Measurements from ENCODE around the gene COQ9.
A peak's percentile ranks its signal among the peaks of the same experiment; 100 is the strongest.
"Not testable (repeated sequence)": the region's sequence is repeated elsewhere in the genome, so short reads cannot be mapped to it uniquely, and the experiment has no call there.

COQ9 gene
- 28.9 to 31.1 reads per million in 2 donors for total RNA-seq

DNA sequence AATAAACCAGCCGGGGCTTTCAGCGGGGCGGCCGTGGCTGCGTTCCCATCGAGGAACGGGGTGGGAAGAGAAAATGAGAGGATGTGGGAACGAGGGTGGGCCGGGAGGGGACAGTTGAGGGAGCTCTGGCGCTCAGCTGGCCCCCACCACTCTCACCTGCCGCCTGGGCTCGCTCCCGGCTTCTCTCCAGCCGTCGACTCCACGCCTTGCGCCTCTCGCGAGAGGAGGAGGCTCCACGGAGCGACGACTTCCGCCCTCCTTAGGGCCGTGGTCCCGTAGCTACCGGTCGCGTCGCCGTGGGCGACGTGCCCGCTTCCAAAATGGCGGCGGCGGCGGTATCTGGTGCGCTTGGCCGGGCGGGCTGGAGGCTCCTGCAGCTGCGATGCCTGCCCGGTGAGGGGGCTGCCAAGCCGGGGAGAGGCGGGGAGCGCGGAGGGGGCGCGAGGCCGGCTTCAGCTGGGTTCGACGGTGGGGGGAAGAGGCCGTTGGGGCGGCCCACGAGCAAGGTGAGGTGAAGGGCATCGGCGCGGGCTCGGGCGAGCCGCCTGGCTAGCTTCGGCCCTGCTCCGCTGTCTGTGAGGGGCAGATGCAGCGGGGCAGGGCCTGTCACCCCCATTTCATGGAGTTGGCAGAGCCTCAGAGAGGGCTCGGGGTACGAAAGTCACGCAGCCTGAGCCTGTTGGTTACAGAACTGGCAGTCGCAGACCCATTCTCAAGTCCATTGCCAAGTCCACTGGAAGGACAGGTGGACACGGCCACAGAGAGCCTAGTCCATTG is at the start of gene COQ9, which contains the start of gene CIAPIN1:
TSS of gene COQ9 (plus strand) at position 294 of the 777 bp plus-strand sequence. CDS start at position 321, 27 bp downstream.
TSS of gene CIAPIN1 (minus strand) at position 200 of the 777 bp plus-strand sequence. CDS start 6,457 bp downstream, outside the sequence.
- DNase-seq: peak; percentile 88

DNA sequence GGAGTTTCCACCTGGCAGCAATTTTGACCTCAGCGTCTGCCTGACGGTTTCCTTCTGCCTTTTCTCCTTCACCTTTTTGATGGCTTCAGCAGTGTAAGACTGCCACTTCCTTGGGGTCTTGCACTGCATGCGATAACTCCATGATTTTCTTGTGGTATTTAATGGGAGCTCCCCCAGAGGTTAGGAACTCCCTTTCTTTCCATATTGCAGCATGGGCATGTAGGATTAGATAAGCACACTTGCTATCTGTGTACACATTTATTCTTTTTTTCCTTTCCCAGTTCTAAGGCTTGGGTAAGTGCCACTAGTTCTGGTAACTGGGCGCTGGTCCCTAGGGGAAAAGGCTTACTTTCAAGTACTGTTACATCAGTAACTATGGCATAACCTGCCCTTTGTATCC is 49.8 kb upstream of the COQ9 start:
- not testable (repeated sequence) for DNase-seq

DNA sequence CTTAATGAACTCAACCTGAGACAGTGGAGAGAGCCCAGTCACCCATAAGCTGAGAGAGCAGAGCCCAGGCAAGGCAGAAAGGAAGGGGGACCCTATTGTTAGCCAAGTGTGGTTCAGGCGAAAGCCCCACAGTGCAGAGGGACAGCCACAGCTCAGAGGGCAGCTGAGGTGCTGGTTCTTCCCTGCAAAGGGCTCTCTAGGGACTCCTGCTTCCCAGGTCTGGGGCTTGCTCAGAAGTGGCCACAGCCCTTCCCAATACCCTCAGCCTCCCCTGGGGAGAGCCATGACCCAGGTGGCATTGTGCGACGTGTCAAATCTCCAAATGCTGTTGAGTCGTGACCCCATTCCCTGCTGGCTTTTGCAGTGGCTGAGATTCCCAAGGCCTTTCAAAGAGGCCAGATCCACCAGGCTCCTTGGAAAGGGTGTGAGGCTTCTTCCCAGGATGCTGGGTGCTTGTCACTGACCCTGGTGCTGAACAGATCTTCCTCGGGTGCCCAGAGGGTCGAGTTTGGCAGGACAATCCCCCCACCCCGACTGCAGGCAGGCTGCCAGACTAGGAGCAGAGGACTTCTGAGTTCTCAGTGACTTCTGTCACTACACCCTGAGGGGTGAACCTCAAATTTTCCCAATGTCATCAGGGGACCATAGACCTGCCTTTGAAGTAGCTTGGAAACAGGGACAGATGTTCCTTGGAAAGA is 45.2 kb upstream of the COQ9 start:
- DNase-seq: no peak

DNA sequence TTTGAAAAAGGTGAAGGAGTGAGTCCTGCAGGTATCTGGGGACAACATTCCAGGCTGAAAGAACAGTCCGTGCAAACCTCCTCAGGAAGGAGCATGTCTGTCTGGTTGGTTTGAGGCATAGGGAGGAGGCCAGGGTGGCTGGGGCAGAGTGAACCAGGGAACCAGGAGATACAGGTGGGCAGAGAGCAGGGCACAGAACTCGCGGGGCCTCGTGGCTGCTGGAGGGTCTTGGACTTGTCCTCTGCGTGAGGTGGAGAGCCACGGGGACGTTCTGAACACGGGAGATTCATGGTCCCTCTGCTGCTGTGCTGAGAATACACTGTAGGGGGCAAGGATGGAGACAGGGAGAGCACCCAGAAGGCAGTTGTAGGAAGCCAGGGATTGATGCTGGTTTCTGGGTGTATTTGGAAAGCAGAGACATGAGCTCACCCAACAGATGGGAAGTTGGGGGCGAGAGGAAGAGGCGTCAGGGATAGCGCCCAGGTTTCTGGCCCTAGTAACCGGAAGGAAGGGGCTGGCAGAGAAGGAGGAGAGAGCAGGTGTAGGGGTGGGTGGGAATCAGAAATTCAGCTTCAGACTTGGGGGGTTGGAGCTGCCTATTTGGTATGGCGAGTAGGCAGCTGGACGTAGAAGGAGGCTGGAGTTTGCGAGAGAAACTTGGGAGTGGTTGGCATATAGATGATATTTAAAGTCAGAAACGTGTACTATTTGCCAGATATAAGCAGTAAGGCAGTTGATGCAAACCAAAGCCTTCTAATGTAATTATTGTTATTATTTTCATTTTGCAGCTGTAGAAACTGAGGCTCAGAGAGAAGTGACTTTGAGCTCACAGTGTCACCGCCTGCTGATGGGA is 43.1 kb upstream of the COQ9 start, which contains the start of gene CCL17:
TSS of gene CCL17 (plus strand) at position 803 of the 853 bp plus-strand sequence. CDS start 9,166 bp downstream, outside the sequence.
- no peak for DNase-seq

DNA sequence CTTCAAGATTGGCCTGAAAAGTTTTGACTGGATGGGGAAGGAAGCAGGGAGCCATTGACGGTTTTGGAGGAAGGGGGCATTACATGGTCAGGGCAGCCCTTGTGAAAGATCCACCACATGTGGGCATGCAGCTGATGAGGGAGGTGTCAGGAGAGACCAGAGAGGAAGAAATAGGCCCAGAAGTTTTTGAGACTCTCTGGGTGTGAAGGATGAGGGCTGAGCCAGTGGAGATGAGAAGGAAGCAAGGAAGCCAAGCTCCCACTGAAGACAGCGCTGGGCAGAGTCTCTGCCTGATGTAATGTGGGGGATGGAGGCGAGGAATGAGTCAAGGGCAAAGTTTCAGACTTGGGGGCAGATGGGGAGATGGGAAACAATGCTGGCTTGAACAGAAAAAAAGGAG is 42.2 kb upstream of the COQ9 start:
- DNase-seq: no peak

DNA sequence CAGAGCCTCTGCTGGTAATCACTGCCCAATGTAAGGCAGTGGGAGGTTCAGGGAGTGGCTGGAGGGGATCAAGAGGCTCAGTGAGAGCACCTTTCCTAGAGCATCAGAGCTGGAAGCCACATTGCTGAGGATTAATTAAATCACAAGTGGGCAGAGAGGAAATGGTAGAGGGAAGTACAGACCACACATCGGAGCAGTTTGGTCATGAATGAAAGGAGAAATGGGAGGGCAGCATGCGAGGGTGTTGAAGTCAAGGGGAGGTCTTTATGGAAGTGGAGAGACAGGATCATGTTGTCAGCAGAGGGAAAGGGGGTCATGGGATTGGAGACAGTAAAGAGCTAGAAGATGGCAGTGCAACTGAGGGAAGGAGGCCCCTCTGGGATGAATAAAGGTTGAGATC is 40.4 kb upstream of the COQ9 start:
- DNase-seq: no peak

DNA sequence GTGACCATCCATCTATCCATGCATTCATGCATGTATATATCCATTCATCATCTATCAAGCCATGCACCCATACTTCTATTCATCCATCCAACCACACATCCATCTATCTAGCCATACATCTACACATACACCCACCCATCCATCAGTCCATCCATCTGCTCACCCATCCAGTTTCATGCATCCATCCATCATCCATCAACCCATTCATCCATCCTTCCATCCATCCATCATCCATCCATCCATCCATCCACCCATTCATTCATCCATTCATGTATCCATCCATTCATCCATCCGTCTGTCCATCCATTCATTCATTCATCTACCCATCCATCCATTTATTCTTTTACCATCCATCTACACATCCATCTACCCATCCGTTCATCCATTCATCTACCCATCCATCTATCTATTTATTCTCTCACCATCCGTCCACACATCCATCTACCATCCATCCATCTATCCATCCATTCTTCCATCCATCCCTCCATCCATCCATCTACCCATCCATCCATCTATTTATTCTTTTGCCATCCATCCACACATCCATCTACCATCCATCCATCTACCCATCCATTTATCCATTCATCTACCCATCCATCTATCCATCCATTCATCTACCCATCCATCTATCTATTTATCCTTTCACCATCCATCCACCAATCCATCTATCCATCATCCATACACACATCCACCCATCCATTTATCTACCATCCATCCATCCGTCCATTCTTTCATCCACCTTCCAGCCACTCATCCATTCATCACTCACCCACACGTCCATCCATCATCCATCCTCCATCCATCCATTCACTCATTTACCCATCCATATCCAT is 39.5 kb upstream of the COQ9 start:
- DNase-seq: no peak

GRCh38 chr16:57409065-57409464 is 38.2 kb upstream of the COQ9 start:
- no peak for DNase-seq

DNA sequence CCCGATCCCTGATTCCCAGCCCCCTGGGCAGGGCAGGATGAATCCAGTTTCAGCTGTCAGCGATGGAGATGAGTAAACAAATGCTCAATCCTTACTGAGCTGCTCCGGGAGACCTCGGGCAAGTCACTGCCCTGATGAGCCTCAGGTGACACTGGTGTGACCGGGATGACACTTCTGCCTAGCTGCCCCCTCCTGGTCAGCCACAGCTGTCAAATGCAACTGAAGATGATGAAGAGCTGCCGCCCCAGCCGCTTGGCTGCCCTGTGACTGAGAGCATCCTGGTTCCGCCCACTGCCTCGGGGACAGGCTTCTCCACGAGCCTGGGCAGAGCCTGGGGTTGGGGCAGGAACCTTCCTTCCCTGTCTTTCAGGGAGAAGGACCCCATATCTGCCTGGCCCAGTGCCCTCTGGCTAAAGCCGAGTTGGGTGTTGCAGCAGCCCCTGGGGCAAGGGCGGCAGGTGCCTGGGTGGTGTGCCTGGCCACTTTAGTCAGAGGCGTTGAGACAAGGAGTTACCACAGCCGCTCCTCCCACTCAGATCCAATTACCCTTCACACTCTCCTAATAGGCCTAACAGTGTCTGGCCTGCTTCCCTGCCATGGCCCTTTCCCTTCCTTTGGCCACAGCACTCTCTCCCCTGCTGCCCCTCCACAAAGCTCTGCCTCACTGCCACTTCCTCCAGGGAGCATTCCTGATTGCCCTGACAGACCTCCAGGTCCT is 37.2 kb upstream of the COQ9 start:
- no peak for DNase-seq

DNA sequence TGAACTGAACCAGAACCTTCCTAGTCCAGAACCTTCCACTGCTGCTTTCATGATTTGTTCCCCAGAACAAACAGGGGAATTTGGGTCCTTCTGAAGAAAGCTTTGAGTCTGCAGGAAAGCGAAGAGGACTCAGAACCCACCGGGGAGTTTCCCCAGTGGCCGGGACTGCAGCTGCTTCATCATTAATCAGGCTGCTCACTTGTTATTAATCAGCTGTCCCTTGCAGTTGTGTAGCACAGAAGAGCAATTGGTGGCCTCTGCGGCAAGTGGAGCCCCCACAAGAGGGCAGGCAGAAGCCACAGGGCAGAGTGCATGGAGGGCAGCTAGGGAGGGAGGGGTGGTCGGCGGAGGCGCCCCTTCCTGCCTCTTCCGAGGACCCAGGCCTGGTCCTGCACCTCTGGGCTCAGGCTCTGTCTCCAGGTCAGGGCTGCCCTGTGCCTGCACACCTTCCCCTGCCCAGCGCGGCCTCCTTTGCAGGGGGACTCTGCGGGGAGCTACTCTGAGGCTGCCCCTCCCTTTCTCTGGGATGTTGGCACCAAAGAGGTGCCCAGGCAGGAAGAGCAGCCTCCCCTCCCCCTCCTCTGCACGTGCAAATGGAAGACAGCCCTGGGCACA is 35.8 kb upstream of the COQ9 start:
- no peak for DNase-seq

DNA sequence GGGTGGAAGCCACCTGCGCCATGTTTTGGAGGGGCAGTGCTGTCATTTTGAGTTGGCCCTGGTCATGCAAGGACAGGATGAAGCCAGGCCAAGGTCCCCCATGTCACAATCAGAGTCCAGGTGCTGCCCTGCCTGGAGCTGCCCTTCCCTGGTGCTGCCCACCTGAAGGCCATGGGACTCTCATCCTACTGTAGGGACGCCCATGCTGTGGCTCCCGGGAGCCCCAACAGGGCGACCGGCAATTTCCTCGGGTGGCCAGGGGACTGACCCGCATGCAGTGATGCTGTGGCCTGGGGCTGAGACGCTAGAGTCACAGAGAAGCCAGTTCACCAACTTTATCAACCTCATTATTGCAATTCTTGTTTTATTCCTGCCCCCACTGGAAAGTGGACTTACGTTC is 34.7 kb upstream of the COQ9 start:
- DNase-seq: no peak

DNA sequence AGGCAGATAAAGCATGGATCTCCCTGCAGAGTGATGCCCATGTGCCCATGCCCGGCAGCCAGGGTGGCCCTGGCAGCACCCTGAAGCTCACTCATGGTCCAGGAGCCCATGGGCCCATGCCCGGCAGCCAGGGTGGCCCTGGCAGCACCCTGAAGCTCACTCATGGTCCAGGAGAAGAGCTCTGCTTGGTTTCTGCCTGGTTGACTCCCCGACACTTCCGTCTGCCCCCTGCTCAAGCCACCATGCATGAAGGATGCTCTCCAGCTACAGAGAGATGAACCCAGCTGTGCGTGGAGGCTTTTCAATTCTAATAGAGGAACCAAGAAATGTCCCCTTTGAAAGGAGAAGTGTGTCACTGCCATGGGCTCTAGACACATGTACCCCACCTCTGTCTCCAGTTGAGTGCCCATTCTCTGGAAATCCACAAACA is 34.0 kb upstream of the COQ9 start:
- DNase-seq: no peak

DNA sequence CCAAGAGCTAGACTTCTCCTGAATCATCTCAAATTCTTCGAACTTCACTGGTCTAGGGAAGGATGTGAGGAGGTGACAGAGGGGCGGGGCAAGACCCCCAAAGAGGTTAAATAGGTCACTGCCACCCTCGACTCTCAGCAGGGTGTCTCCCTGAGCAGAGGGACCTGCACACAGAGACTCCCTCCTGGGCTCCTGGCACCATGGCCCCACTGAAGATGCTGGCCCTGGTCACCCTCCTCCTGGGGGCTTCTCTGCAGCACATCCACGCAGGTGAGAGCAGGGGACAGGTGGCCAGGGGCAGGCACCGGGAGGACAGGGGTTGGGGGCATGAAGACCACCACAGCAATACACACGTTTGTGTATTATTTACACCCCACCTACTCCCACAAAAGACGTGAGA is 33.5 kb upstream of the COQ9 start:
- DNase-seq: no peak

GRCh38 chr16:57416084-57416483 is 31.2 kb upstream of the COQ9 start:
- no peak for DNase-seq

DNA sequence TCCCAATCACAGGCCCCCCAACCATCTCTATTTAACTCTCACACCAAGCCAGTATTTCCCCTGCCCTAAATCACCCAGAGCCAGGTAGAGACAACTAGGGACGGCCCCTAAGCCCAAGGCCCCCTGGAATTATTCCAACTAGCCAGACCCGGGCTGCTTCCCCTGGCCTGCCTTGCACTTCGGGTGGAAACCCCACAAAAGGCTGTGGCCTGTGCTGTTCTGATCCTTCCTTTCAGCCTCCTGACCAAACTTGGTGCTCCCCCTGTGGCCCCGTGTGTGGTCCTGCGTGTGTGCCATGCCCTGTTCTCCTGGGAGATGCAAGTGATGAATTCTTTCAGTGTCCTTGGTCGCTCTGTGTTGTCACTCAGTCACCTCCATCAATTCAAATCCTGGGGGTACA is 27.8 kb upstream of the COQ9 start:
- DNase-seq: no peak

GRCh38 chr16:57422026-57422944 is 25.0 kb upstream of the COQ9 start:
- no peak for DNase-seq

GRCh38 chr16:57423152-57423551 is 24.1 kb upstream of the COQ9 start:
- no peak for DNase-seq

GRCh38 chr16:57424583-57424982 is 22.7 kb upstream of the COQ9 start:
- no peak for DNase-seq

- no peak for DNase-seq
Measured at GRCh38 chr16:57426356-57426755, 20.9 kb upstream of the COQ9 start.

- no peak for DNase-seq
Measured at GRCh38 chr16:57427307-57427706, 20.0 kb upstream of the COQ9 start.

Data from activated gamma-delta T cell (primary cell).